GM18873 (cell line): ENCODE results near the gene LEP.
"Not testable (repeated sequence)": the region's sequence is repeated elsewhere in the genome, so short reads cannot be mapped to it uniquely, and the experiment has no call there.

ENCODE experiments used
- ATAC-seq: cut with Tn5 transposase; IDR thresholded peaks from one replicate; pipeline ENCODE4 v1.9.1; 2021; ENCODE audit warnings: mild to moderate bottlenecking, moderate library complexity, moderate number of reproducible peaks; ENCODE audit not compliant: unreplicated experiment, low FRiP score

LEP gene

GRCh38 chr7:128270826-128271272, 29.8 kb downstream of the LEP start:
- no peak for ATAC-seq

GRCh38 chr7:128271471-128271941, 30.4 kb downstream of the LEP start:
- no peak for ATAC-seq

GRCh38 chr7:128271942-128272481, 30.9 kb downstream of the LEP start:
- no peak for ATAC-seq

- no peak for ATAC-seq
These were observed 33.3 kb downstream of the LEP start for GRCh38 chr7:128274246-128274883.

- ATAC-seq: no peak
These were observed 34.0 kb downstream of the LEP start for GRCh38 chr7:128274884-128275603.

GRCh38 chr7:128275681-128276080, 34.6 kb downstream of the LEP start:
- ATAC-seq: no peak

GRCh38 chr7:128278366-128278765, 37.3 kb downstream of the LEP start:
- no peak for ATAC-seq

GRCh38 chr7:128279124-128279713, 38.1 kb downstream of the LEP start:
- ATAC-seq: no peak

- ATAC-seq: not testable (repeated sequence)
These were observed 39.4 kb downstream of the LEP start for GRCh38 chr7:128280451-128280850.

- ATAC-seq: no peak
These were observed 40.7 kb downstream of the LEP start for GRCh38 chr7:128281605-128282380.

- no peak for ATAC-seq
These were observed 43.0 kb downstream of the LEP start for GRCh38 chr7:128284102-128284501.

- ATAC-seq: no peak
These were observed 46.5 kb downstream of the LEP start for GRCh38 chr7:128287556-128287955.

- ATAC-seq: not testable (repeated sequence)
These were observed 56.9 kb downstream of the LEP start for GRCh38 chr7:128298004-128298403.

GRCh38 chr7:128299109-128299607, 58.1 kb downstream of the LEP start:
- no peak for ATAC-seq

GRCh38 chr7:128302139-128302538, 61.1 kb downstream of the LEP start:
- no peak for ATAC-seq

- ATAC-seq: no peak
These were observed 62.1 kb downstream of the LEP start for GRCh38 chr7:128303133-128303532.

- ATAC-seq: no peak
These were observed 62.6 kb downstream of the LEP start for GRCh38 chr7:128303643-128304042.

GRCh38 chr7:128304212-128304611, 63.1 kb downstream of the LEP start:
- no peak for ATAC-seq

GRCh38 chr7:128307061-128307460, 66.0 kb downstream of the LEP start:
- ATAC-seq: no peak
